Esophagus squamous epithelium (tissue), 5 donors: ENCODE results near the gene HOXB5. TPM values are rescaled to one million over a fixed set of nuclear protein-coding genes. Genes with fewer than 3 reads are reported as not detected.

Experiments used
- DNase-seq: peaks from one replicate; lab custom pipeline; 2025; lab: John Stamatoyannopoulos, UW
- H3K27ac ChIP-seq, 4 donors: fragments of 200-600 bp; sonication (generic); one replicate each; pipeline ENCODE4 v1.5.1; 2016 to 2019; ENCODE audit warnings: mild to moderate bottlenecking in 1 of 4
- H3K27me3 ChIP-seq, 4 donors: fragments of 200-600 bp; sonication (generic); 1 replicate in 3 of 4; 2 replicates in 1 of 4; pipeline versions ENCODE4 v1.5.1 to v1.6.0; 2017 to 2021; ENCODE audit warnings: antibody characterized with exemption in 1 of 4
- H3K36me3 ChIP-seq, 3 donors: fragments of 200-600 bp; sonication (generic); one replicate each; pipeline ENCODE4 v1.5.1; 2016 to 2019
- H3K4me1 ChIP-seq, 3 donors: fragments of 200-600 bp; sonication (generic); one replicate each; pipeline ENCODE4 v1.5.1; 2017 to 2019
- H3K4me3 ChIP-seq, 4 donors: fragments of 200-600 bp; sonication (generic); 1 replicate in 3 of 4; 2 replicates in 1 of 4; pipeline ENCODE4 v1.5.1; 2016 to 2019; ENCODE audit warnings: mild to moderate bottlenecking in 2 of 4, moderate library complexity in 1 of 4
- H3K9me3 ChIP-seq, 3 donors: fragments of 200-600 bp; sonication (generic); one replicate each; pipeline ENCODE4 v1.5.1; 2016 to 2019
- CTCF ChIP-seq, 6 experiments: fragments of 450-650 bp in 4 of 6; fragments of 200-600 bp in 2 of 6; sonication (generic) in 2 of 6; IDR thresholded peaks; one replicate each; pipeline ENCODE4 v1.5.1; 2016 to 2019; ENCODE audit warnings: antibody characterized with exemption in 6 of 6, mild to moderate bottlenecking in 4 of 6, moderate library complexity in 4 of 6
- POLR2A ChIP-seq, 4 donors: fragments of 450-650 bp; IDR thresholded peaks; one replicate each; pipeline ENCODE4 v1.6.1; 2017; ENCODE audit warnings: antibody characterized with exemption in 4 of 4, mild to moderate bottlenecking in 4 of 4, moderate library complexity in 3 of 4
- WGBS, 2 donors: methylation state at CpG; one replicate each; pipeline ENCODE4 v1.1.5; 2018; 5-methylcytosine and 5-hydroxymethylcytosine counted together
- intact Hi-C: fragments of 100-400 bp; cut with DNase I; formaldehyde crosslinking; loops from one replicate; pipeline ENCODE4 v1.15.0; 2022
- total RNA-seq, 4 donors: library from RNA; depleted of rRNA; stranded (reverse); fragments of >200 nt; gene quantifications; one replicate each; pipeline ENCODE4 v1.1.0, GENCODE V29; 2016
- donor health status: DM: yes; HTN: yes; CAD: no.

Gene HOXB5
- total RNA-seq, 4 donors from 2014 or later, result not detected

GRCh38 chr17:48556229-48556575 is 37.4 kb downstream of the HOXB5 start:
- Histone ChIP-seq H3K4me1 (peaks cover 23 to 100% (median 73%) of the 10 kb centered on the region in 3 donors), H3K4me3 (peak overlapping the region; percentile 25 to 63 (median 46)), H3K27ac (peak overlapping the region; percentile 89 to 95 (median 92)), H3K9me3 (no peaks in the 10 kb centered on the region), H3K36me3 (peaks cover 0 to 10% (median 0%) of the 10 kb centered on the region in 3 donors), H3K27me3 (peaks cover 0 to 71% (median 0%) of the 10 kb centered on the region in 4 donors)
- intact Hi-C loops, result no loop called here
- TF ChIP-seq POLR2A (IDR thresholded peaks at IDR 0.05) (no peak), CTCF (IDR thresholded peaks at IDR 0.05) (no peak)
- DNase-seq, result no peak
- WGBS, 2 donors, result 43 to 52% methylated on average over 4 to 5 of the region's 5 CpGs

GRCh38 chr17:48555258-48556228 is 38.0 kb downstream of the HOXB5 start:
- H3K27me3 ChIP-seq, result peaks cover 0 to 75% (median 0%) of the 10 kb centered on the region in 4 donors
- H3K4me1 ChIP-seq, result peaks cover 20 to 100% (median 71%) of the 10 kb centered on the region in 3 donors
- DNase-seq, result no peak

DNA sequence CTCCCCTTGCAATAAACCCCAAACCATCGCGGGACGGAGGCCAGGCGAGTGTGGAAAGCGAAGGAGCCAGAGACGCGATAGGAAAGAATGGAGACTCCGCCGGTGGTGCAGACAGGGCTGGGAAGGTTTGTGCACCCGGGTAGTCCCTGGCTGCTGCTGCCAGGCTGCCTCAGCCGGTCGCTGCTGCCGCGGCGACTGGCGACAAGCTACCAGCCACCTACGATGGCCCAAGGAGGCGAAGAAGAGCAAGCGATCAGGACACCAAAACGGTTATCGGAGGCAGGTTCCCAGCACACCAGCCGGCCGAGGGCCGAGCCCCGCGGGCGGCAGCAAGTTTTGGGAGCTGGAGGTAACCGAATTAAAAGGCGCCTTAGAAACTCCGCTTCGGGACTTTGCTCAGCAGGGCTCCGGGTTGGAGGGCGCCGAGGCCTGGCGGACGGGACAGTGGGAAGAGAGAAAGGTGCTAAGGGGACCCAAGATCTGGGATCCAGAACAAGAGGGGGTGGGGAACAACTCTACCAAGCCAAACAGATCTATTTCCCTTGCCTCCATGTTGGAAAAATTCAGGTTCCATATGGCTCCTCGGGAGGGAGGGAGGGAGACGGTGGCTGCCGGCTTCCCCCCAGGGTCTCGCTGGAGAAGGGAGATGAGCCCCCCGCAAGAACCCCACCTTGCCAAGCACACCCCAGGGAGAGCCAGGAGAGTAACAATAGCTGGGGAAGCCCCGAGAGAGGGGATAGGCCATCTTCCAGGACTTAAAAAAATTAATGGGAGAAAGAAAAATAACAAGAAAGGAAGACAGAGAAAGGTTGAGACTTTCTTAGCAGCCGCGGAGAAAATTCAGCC is 38.9 kb downstream of the HOXB5 start:
- DNase-seq, result no peak
- WGBS, 2 donors, result 45 to 52% methylated on average over 27 to 37 of the region's 44 CpGs
- Histone ChIP-seq H3K4me3 (peak overlapping the region; percentile 25 to 63 (median 46)), H3K27ac (peak overlapping the region; percentile 89 to 95 (median 92)), H3K4me1 (peaks cover 19 to 100% (median 68%) of the 10 kb centered on the region in 3 donors), H3K9me3 (no peaks in the 10 kb centered on the region), H3K27me3 (peaks cover 0 to 78% (median 0%) of the 10 kb centered on the region in 4 donors), H3K36me3 (peaks cover 0 to 25% (median 6%) of the 10 kb centered on the region in 3 donors)
- intact Hi-C loops, result no loop called here
- TF ChIP-seq CTCF (IDR thresholded peaks at IDR 0.05), result no peak
- TF ChIP-seq POLR2A (IDR thresholded peaks at IDR 0.05), result no peak

More at GRCh38 chr17:48555258-48556228, 38.0 kb downstream of the HOXB5 start:
- intact Hi-C loops, result no loop called here
- Histone ChIP-seq H3K4me3 (peak overlapping the region; percentile 25 to 63 (median 46)), H3K27ac (peak overlapping the region; percentile 89 to 95 (median 92)), H3K9me3 (no peaks in the 10 kb centered on the region), H3K36me3 (peaks cover 0 to 16% (median 2%) of the 10 kb centered on the region in 3 donors)
- peak in 3 of 6 experiments; percentile 23 to 42 (median 27) for TF ChIP-seq CTCF (IDR thresholded peaks at IDR 0.05)
- no peak for TF ChIP-seq POLR2A (IDR thresholded peaks at IDR 0.05)
- 14 to 25% methylated on average over 20 to 21 of the region's 36 CpGs for WGBS, 2 donors

- Histone ChIP-seq H3K36me3 (peaks cover 0 to 25% (median 6%) of the 10 kb centered on the region in 3 donors), H3K4me3 (peak overlapping the region in 3 of 4 donors; percentile 42 to 63 (median 50)), H3K4me1 (peaks cover 19 to 100% (median 60%) of the 10 kb centered on the region in 3 donors), H3K27me3 (peaks cover 0 to 79% (median 0%) of the 10 kb centered on the region in 4 donors), H3K27ac (peak overlapping the region; percentile 89 to 95 (median 92)), H3K9me3 (no peaks in the 10 kb centered on the region)
- 38 to 73% methylated on average over 1 of the region's 1 CpG for WGBS, 2 donors
- TF ChIP-seq CTCF (IDR thresholded peaks at IDR 0.05), result no peak
- TF ChIP-seq POLR2A (IDR thresholded peaks at IDR 0.05), result no peak
- DNase-seq, result no peak
- intact Hi-C loops, result no loop called here
Observed at GRCh38 chr17:48553826-48554225, 39.8 kb downstream of the HOXB5 start.
